ENCODE measurements around the gene NPAS2.

The NPAS2 gene

GRCh38 chr2:100853909-100854810 is 34.2 kb downstream of the NPAS2 start:
- DNase-seq (ENCODE audit: low read depth in 4 of 4, low spot score in 1 of 4), result no peak

- DNase-seq (ENCODE audit: low read depth in 4 of 4, low spot score in 1 of 4), result no peak
Observed at GRCh38 chr2:100855084-100855483, 35.1 kb downstream of the NPAS2 start.

DNA sequence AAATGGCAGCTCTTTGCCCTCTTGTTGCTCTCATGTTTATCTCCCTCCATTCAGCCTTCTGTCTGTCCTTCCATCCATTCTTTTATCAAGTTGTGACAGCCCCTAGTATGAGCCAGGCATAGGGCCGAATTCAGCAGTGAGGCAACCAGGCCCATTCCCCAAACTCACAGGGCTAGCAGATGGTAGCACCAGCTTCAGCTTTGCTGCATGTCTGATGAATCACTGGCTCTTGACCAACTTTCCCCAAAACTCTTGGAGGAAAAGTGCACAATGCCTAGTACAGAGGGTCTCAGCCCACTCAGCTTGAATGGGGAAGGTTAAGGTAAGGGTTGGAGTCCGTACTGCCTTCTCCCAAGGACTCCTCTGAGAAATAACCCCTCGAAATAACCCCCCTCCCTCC is 35.7 kb downstream of the NPAS2 start:
- DNase-seq (ENCODE audit: low read depth in 4 of 4, low spot score in 1 of 4), result no peak

GRCh38 chr2:100856732-100857131 is 36.8 kb downstream of the NPAS2 start:
- no peak for DNase-seq (ENCODE audit: low read depth in 4 of 4, low spot score in 1 of 4)

- DNase-seq (ENCODE audit: low read depth in 4 of 4, low spot score in 1 of 4), result no peak
Observed at GRCh38 chr2:100857341-100857740, 37.4 kb downstream of the NPAS2 start.

DNA sequence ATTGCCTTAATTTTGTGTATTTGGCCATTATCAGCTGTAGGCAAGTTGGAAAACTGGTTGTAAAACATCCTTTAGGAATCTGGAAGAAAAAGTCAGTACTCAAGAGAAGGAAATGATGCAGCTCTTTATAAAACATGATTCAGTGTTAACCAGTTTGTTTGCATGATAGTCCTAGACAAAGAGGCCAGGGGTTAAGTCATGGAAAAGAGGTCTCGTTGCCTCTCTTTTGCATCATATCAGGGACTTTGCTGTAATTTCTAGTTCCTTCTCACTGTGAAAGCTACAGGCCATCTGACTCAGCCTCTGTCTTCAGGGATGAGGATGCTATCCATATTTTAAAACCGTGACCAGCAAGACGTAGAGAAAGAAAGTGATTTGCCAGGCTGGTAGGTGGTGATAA is 38.0 kb downstream of the NPAS2 start:
- no peak for DNase-seq (ENCODE audit: low read depth in 4 of 4, low spot score in 1 of 4)

- no peak for DNase-seq (ENCODE audit: low read depth in 4 of 4, low spot score in 1 of 4)
Observed at GRCh38 chr2:100859902-100860301, 40.0 kb downstream of the NPAS2 start.

DNA sequence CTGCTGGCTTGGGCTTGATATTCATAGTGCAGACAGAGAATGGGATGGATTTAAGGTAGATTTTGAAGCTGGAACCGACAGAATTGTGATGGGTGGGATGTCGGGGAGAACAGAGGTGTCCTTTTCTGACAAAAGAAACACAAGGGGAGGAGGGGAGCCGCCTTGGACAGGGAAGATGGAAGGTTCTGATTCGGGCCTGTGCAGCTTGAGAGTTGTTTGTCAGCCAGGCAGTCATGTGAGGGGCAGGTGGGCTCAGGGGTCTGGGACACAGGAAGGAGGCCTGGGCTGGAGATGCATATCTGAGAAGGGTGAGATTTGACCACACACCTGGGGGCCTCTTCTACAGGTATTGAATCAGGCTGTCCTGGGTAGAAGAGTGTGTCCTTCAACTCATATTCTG is 41.4 kb downstream of the NPAS2 start:
- DNase-seq (ENCODE audit: low read depth in 4 of 4, low spot score in 1 of 4), result no peak

DNA sequence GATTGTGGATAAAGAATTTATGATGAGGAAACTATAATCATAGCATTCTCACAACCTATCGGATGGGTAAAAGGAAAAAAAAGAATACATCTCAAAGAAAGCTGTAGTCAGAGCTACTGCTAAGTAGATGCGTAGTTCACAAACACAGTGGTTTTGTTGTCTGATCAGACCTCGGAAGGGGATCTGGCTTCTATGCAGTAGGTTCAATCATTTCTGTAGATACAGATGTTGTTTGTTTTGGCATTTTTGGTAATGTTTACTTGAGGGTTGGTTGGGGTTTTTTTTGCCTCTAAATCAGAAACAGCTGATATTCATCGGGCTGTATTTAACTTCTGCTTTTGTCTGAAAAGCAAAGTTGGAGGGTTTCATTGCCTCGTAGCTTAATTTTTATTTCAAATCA is 42.1 kb downstream of the NPAS2 start:
- DNase-seq (ENCODE audit: low read depth in 4 of 4, low spot score in 1 of 4), result no peak

GRCh38 chr2:100865816-100866460 is 46.0 kb downstream of the NPAS2 start:
- no peak for DNase-seq (ENCODE audit: low read depth in 4 of 4, low spot score in 1 of 4)

DNA sequence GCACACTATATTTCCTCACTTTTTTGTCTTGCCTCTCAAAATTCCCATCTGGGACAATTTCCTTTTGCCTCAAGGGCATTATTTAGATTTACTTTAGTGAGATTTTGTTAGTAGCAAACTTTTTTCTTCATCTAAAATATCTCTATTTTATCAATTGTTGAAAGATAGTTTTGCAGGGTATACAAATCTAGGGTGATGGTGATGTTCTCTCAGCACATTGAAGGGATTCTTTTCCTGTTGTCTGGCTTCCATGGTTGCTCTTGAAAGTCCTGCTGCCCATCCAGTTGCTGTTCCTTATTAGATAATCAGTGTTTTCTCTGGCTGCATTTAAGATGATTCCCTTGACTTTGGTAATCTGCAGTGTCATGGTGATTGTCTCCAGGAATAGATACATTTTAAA is 48.1 kb downstream of the NPAS2 start:
- DNase-seq (ENCODE audit: low read depth in 4 of 4, low spot score in 1 of 4), result no peak

GRCh38 chr2:100869120-100869519 is 49.2 kb downstream of the NPAS2 start:
- DNase-seq (ENCODE audit: low read depth in 4 of 4, low spot score in 1 of 4), result no peak

DNA sequence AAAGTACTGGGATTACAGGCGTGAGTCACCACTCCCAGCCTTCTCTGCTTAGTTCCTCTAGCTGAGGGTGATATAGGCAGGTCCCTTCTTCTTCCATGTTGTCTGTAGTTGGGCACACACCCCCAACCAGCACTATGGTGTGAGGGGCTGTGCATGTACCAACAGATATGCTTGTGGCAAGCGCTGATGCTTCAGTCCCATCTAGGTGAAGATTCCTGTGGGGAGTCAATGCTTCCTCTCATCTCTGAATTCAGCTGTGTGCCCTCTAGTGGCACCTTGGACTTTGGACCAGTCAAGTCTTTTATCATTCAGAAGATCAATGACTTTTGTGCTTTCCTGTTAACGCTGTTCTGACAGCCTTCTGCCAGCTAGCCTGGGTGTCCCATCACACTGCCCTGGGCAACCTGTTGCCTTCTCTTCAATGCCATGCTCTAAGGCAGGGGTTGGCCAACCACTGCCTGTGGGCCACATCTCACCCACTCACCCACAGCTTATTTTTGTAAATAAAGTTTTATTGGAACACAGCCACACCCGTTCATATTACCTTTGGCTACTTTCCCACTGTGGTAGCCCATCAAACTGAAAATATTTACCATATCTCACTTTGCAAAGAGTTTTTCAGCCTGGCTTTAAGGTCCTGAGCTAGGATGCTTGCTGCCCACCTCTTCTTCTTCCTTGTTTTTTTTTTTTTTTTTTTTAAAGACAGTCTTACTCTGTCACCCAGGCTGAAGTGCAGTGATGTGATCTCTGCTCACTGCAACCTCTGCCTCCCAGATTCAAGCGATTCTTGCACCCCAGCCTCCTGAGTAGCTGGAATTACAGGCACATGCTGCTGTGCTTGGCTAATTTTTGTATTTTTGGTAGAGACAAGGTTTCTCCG is 51.0 kb downstream of the NPAS2 start:
- no peak for DNase-seq (ENCODE audit: low read depth in 4 of 4, low spot score in 1 of 4)

GRCh38 chr2:100875516-100876230 is 55.7 kb downstream of the NPAS2 start:
- DNase-seq (ENCODE audit: low read depth in 4 of 4, low spot score in 1 of 4), result no peak

DNA sequence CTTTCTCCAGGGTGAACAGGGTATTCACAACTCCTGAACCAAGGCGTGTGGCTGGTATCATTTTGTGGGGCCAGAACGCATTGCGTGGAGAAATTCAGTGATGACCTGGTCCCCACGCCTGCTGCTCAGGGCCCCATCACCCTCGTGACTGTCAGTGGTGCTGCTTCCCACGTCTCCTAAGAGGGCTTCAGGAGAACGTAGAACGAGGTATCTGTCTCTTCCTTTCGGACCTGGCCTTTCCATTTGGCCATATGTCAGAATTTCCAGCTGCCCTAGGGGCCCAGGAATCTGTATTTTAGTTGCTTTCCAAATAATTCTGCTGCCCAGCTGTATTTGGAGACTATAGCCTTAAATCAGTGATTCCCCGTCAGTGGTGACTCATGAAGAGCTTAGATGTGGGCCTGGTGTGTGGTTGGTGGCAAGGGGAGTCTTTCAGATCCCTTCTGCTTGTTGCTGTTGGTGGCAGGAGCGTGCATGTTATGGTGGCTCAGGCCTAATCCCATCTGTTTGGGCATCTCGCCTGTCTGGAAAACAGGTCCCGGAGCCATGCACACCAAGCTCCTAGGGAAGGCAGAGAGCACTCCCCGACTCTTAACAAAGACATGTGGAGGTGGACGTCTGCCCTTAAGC is 56.4 kb downstream of the NPAS2 start:
- DNase-seq (ENCODE audit: low read depth in 4 of 4, low spot score in 1 of 4), result no peak

GRCh38 chr2:100877555-100877954 is 57.6 kb downstream of the NPAS2 start:
- no peak for DNase-seq (ENCODE audit: low read depth in 4 of 4, low spot score in 1 of 4)

DNA sequence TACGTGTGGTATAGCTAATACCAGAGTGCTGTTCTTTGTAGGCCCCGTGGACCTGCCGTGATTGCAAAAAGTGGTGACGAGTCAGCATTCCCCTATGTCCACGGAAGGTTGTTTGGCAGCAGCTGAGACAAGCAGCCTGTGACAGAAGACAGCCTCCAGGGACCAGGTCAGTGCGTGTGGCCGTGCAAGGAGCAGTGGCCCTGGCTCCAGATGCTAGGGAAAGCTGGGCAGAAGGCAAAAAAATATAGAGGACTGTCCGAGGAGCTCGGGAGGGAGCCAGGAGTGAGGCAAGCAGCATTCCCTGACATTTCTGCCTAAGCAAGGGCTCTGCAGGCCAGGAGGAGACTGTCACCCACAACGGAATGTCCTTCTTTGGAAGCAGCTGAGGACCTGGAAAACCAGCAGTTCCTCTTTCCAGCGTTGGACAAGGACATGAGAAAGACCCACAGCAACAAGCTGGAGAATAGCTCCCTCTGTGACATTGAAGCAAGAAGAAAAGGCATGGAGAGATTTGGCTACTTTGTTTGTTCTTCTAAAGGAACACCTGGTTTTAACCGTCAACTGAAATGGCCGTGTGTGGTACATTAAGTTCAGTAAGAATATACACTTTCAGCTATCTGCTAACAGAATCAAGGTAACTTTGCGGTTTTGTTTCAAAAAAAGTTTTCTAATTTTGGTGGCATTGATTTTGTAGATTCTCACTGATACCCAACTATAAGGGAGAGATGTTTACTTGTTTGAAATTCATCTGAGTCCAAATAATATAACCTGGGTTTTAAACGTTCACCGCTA is 58.3 kb downstream of the NPAS2 start:
- DNase-seq (ENCODE audit: low read depth in 4 of 4, low spot score in 1 of 4), result no peak

DNA sequence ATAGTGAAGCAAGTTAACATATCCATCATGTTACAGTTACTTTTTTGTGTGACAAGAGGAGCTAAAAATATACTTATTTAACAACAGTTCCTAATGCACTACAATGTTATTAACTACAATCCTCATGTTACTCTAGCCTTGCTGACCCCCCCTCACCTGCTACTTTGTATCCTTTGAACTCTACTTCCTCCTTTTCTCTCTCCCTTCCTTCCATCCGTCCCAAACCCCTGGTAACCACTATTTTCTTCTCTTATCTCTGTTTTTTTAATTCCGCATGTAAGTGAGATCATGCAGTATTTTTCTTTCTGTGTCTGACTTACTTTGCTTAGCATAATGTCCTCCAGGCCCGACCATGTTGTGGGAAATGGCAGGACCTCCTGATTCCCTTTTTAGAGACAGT is 59.4 kb downstream of the NPAS2 start:
- no peak for DNase-seq (ENCODE audit: low read depth in 4 of 4, low spot score in 1 of 4)

- no peak for DNase-seq (ENCODE audit: low read depth in 4 of 4, low spot score in 1 of 4)
Observed at GRCh38 chr2:100880036-100880435, 60.1 kb downstream of the NPAS2 start.

GRCh38 chr2:100880730-100881129 is 60.8 kb downstream of the NPAS2 start:
- DNase-seq (ENCODE audit: low read depth in 4 of 4, low spot score in 1 of 4), result no peak
